Nephron (organoid): ENCODE measurements around the gene HADHA.

Source experiments
- H3K27ac Mint-ChIP-seq, 3 experiments: 2 replicates each; pipeline ENCODE4 v1.8.0; 2020; ENCODE audit warnings: mixed read lengths in 3 of 3, mild to moderate bottlenecking in 2 of 3, moderate library complexity in 1 of 3
- H3K27me3 Mint-ChIP-seq: 2 replicates; pipeline ENCODE4 v1.8.0; 2021; ENCODE audit warnings: low read depth, mild to moderate bottlenecking, moderate library complexity, mixed read lengths
- H3K36me3 Mint-ChIP-seq: 2 replicates; pipeline ENCODE4 v1.8.0; 2020; ENCODE audit warnings: low read depth, mixed read lengths
- H3K4me1 Mint-ChIP-seq: 2 replicates; pipeline ENCODE4 v1.8.0; 2020; ENCODE audit warnings: mixed read lengths
- H3K4me3 Mint-ChIP-seq, 3 experiments: 2 replicates each; pipeline ENCODE4 v1.8.0; 2020; ENCODE audit warnings: mild to moderate bottlenecking in 3 of 3, mixed read lengths in 3 of 3, moderate library complexity in 2 of 3
- H3K9me3 Mint-ChIP-seq: 2 replicates; pipeline ENCODE4 v1.8.0; 2020; ENCODE audit warnings: mixed read lengths
- CTCF ChIP-seq, 3 experiments: fragments of 200-600 bp; sonication (generic); IDR thresholded peaks; one replicate each; pipeline ENCODE4 v1.5.0; 2021; ENCODE audit warnings: antibody characterized with exemption in 3 of 3; ENCODE audit not compliant: unreplicated experiment in 3 of 3

The HADHA gene

DNA sequence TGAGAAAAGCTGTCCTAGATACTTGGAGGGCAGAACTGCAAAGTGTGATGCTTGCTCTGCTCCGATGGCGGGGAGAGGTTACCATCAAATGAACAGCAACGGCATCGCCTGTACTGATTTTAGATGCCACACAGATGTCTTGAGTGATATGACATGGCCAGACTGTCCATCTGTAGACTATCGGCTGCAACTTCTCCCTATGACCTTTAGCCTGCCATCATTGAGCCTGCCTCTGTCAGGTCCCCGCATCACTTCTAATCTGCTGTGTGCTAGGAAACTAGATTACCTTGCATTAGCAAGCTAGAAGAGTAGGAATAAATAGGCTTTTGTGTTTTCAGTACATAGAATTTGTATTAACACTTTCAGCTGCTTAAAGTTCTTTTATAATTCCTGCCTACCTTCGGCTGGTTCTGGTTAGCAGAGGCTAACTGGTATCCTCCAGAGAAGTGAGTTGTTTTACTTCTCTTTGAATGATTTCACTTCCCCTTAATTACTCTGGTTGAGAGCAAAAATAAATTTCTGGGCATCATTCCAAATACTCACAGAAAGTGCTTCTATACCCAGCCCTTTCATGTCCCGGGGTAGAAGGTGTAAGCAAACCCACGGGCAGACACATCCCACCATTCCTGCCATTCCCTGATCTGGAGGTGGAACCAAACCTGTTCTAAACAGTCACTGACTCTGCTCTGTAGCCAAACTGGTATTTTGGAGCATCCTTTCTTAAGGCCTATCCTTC is 47.6 kb downstream of the HADHA start:
- Mint-ChIP-seq H3K27me3 (no peaks in the 10 kb centered on the region), H3K36me3 (peaks cover 82% of the 10 kb centered on the region), H3K27ac (no peak overlapping the region), H3K4me3 (no peak overlapping the region), H3K4me1 (peaks cover 28% of the 10 kb centered on the region), H3K9me3 (no peaks in the 10 kb centered on the region)
- TF ChIP-seq CTCF (IDR thresholded peaks at IDR 0.05; ENCODE audit: unreplicated experiment in 3 of 3), result no peak

DNA sequence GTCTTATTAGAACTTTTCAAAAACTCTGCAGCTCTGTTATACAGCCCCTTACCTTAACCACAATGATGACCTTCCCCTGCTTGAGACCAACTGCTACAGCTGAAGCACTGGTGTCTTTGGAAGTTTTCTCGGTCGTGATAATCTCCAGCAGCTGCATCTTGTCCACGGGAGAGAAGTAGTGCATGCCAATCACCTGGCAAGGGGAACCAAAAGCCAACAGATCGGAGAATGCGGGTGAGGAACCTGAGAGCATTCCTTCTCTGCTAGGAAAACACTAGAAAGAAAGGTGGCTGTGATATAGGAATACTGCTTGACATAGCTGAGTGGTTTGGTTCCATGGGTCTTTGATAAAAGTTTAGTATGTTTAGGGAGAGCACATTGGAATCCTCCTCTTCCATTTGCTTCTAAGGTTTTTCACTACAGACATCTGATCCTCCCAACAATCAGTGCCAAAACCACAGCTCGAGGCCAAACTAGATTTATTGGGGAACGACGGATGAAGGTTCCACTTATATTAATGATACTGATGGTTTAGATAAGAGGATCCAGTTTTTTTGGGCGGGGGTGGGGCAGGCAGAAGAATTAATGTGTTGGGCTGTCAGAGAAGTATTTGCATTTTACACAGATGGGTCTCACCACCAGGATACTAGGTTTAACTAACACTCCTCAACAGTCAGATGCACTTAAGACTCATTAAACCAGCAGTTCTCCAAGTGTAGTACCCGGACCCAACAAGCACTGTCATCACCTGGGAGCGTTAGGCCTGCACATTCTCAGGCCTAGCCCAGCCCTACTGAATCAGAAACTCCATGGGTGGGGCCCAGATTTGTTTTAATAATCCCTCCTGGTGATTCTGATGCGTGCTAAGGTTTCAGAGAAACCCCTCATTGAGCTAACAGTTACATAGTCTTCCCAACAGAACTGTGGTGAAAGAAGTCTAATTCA is 49.1 kb downstream of the HADHA start:
- Mint-ChIP-seq H3K27me3 (no peaks in the 10 kb centered on the region), H3K36me3 (peaks cover 85% of the 10 kb centered on the region), H3K27ac (peak overlapping the region in 2 of 3 experiments; percentile 16), H3K9me3 (no peaks in the 10 kb centered on the region), H3K4me3 (no peak overlapping the region), H3K4me1 (peaks cover 28% of the 10 kb centered on the region)
- no peak for TF ChIP-seq CTCF (IDR thresholded peaks at IDR 0.05; ENCODE audit: unreplicated experiment in 3 of 3)

DNA sequence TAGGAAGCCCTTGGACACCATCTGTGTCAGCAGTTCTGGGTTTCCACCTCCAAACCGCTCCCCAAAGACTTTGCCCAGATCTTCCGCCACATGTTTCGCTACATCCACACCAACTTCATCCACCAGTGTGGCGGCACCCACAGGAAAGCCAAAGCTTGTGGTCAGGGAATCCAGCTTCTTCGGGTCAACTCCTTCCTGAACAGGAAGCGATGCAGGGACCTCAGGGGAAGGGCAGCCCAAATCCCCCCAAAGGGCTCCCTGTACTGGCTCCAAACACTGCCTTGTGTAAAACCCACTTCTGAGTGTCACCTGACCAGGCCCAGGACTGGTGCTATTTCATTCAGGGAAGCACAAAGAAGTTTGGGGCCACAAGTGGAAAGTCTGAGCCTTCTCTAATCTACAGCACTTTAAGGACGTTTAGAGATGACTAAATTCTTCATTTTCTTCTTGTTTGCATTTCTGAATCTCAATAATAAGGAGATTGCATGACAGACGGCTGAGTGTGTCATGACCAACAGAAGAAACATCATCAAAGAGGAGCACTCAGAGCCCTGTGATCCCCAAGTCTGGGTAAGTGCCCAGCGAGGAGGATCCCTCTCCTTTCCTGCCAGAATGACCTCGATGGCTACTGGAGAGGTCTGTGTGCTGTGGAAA is 50.7 kb downstream of the HADHA start:
- H3K4me1 Mint-ChIP-seq, result peaks cover 28% of the 10 kb centered on the region

GRCh38 chr2:26191316-26192159 is 52.9 kb downstream of the HADHA start:
- H3K36me3 Mint-ChIP-seq, result peaks cover 62% of the 10 kb centered on the region
- peaks cover 22% of the 10 kb centered on the region for H3K4me1 Mint-ChIP-seq
- no peaks in the 10 kb centered on the region for H3K9me3 Mint-ChIP-seq
- no peaks in the 10 kb centered on the region for H3K27me3 Mint-ChIP-seq
- no peak overlapping the region for H3K4me3 Mint-ChIP-seq
- no peak for TF ChIP-seq CTCF (IDR thresholded peaks at IDR 0.05; ENCODE audit: unreplicated experiment in 3 of 3)
- no peak overlapping the region for H3K27ac Mint-ChIP-seq

More for the DNA sequence above, 50.7 kb downstream of the HADHA start:
- Mint-ChIP-seq H3K4me3 (no peak overlapping the region), H3K36me3 (peaks cover 81% of the 10 kb centered on the region), H3K9me3 (no peaks in the 10 kb centered on the region), H3K27ac (no peak overlapping the region), H3K27me3 (no peaks in the 10 kb centered on the region)
- no peak for TF ChIP-seq CTCF (IDR thresholded peaks at IDR 0.05; ENCODE audit: unreplicated experiment in 3 of 3)

DNA sequence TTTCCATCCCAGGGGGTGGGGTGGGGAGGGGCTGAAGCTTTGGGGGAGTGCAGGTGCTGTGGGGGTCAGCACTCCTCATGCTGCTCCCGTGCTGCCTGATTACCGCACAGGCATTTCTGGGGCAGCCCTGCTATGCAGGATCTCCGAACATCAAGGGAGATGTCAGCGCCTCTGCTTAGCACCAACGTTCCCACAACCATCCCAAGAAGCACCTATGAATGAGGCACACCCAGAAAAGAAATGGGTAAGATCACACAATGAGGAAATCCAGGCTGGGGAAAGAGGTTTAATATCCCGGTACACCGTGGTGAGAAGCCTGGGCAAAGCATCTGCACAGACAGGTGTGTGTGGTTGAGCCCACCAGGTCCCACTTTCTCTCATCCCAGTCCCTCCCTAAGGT is 54.1 kb downstream of the HADHA start:
- no peaks in the 10 kb centered on the region for H3K9me3 Mint-ChIP-seq
- no peak overlapping the region for H3K27ac Mint-ChIP-seq
- TF ChIP-seq CTCF (IDR thresholded peaks at IDR 0.05; ENCODE audit: unreplicated experiment in 3 of 3), result no peak

More for the DNA sequence above, 54.1 kb downstream of the HADHA start:
- Mint-ChIP-seq H3K4me3 (no peak overlapping the region), H3K36me3 (peaks cover 52% of the 10 kb centered on the region), H3K4me1 (peaks cover 14% of the 10 kb centered on the region), H3K27me3 (no peaks in the 10 kb centered on the region)
